HG03175 (cell line): ENCODE data around the gene RAB36.

Experiments used
- ATAC-seq: cut with Tn5 transposase; IDR thresholded peaks from one replicate; pipeline ENCODE4 v1.9.1; 2021; ENCODE audit warnings: mild to moderate bottlenecking, moderate library complexity; ENCODE audit not compliant: unreplicated experiment

Gene RAB36

GRCh38 chr22:23157560-23158515 is 12.6 kb downstream of the RAB36 start:
- no peak for ATAC-seq

DNA sequence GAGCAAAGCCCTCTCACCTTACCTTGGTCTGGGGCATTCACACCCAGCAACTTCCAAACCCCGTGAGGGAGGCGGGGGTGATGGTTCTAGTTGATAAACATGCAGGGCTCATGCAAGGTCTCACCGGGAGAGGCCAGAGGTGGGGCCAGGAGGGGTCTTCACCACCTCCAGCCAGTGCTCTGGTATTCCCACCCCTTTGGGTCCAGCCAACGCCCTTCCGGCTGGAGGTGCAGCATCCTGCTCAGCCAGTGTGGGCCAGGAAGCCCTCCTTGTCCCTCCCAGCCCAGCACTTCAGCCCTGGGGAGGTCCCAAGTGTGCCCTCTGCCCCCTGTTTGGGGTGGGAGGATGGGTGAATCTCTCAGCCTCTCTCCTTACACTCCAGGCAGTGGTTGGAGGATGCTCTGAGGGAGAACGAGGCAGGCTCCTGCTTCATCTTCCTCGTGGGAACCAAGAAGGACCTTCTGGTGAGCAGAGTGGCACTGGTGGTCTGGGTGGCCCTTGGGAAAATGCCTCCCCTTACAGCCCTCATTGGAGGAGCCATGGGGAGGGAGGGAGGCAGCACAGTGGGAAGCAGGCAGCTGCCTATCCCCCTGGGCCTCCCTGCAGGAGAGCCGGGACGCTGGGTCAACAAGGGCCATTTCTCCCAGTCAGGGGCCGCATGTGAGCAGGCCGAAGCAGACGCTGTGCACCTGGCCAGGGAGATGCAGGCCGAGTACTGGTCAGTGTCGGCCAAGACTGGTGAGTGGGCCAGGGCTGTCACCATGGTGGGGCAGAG is 13.4 kb downstream of the RAB36 start:
- ATAC-seq = no peak

GRCh38 chr22:23159291-23159630 is 14.0 kb downstream of the RAB36 start:
- no peak for ATAC-seq

DNA sequence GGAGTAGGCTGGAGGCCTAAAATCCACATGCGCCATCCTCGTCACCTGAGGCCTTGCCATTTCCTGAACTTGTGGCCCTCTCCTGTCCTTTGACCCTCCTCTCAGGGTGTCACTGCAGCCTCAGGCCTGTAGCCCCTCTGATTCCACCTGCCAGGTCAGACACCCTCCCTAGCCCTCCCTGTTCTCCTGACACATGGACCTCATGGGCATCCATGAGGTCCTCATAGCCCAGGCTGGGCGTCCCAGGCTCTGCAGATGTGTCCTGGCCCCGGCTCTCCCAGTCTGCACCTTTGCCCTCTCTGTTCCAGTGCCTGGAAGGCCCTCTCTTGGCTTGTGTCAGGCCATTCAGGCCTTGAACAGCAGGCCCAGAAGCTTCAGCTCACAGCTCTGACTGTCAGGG is 15.8 kb downstream of the RAB36 start:
- ATAC-seq = no peak

DNA sequence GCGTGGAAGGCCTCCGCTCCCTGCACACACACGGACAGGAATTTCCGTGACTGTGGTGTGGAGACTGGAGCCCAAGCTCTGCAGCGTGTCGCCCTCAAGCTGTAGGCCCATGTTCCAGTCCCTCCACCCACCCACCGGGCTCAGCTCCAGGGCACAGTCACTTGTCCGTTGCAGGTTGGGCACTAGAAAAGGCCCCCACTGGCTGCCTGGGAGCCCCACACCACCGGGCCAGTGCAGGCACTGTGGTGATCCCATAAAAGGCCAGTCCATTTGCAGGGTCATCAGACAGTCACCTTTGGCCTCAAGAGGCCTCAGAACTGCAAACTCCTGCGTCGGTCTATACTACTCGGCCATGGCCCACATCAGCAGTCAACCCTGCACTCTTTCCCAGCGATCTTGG is 16.3 kb downstream of the RAB36 start:
- no peak for ATAC-seq

GRCh38 chr22:23163665-23164064 is 18.4 kb downstream of the RAB36 start:
- ATAC-seq = no peak

- ATAC-seq = no peak
These were observed 18.8 kb downstream of the RAB36 start for GRCh38 chr22:23164091-23164490.

- no peak for ATAC-seq
These were observed 21.0 kb downstream of the RAB36 start for GRCh38 chr22:23166042-23166831.

- no peak for ATAC-seq
These were observed 21.8 kb downstream of the RAB36 start for GRCh38 chr22:23166841-23167616.

GRCh38 chr22:23168391-23169042 is 23.2 kb downstream of the RAB36 start:
- no peak for ATAC-seq

DNA sequence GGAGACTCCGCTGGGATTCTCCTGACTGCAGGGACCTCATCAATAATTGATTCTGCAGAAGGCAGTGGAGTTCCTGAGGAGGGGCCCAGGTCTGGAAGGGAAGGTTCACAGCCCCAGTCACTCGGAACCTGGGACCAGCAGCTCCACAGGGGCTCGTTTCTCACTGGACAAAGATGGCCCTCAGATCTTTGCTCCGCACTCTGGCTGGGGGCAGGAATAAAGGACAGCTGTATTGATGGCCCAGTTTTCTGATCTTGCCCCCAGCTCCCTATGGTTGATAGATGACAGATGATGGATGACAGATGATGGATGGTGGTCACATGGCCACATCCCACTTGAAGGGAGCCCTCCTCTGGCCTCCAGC is 23.7 kb downstream of the RAB36 start:
- ATAC-seq = no peak

GRCh38 chr22:23175817-23176644 is 30.8 kb downstream of the RAB36 start:
- ATAC-seq = no peak

DNA sequence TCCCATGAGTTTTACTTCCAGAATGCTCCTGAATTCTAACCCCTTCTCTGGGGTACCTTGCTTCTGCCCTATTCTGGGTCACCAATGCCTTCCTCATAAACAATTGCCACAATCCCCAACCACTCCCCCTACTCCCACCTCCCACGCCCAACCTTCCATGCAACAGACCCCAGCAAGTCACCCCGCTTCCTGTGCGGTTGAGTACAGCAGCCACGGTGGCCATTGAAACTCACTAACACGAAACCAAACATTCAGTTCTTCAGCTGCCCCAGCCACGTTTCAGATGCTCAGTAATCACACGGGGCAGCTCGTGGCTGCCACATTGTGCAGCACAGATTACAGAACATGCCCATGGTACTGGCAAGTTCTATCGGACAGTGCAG is 31.4 kb downstream of the RAB36 start:
- ATAC-seq = no peak

GRCh38 chr22:23177197-23177596 is 31.9 kb downstream of the RAB36 start:
- ATAC-seq = no peak

DNA sequence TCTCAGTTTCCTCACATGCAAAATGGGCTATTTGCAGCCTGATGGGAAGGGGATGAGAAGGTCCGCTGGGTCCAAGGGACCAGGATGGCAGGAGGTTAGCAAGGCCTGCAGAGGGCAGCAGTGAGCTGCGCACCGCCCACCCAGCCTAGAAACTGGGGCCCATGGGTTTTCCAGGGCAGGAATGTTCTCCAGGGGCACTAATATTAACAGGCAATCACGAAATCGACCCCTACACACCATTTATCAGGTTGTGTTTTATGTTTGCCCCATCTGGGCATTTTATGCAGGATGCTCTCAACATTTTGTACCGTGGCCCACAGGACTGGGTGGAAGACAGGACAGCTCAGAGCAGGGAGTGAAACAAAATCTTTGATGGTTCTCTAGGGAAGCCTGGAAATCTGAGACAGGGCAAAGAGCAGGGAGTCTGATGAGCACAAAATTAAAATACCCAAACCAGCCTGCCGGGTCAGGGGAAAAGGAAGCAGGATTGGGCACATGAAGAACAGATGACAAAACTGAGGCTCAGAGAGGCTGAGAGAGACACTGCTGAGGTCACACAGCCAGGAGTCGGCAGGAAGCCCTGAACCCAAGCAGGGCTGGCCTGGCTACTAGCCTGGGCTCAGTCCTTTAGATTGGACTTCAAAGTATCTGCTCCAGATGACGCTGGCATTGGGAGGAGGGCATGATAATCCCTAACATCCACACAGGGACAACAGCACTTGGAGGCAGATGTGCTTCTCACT is 33.4 kb downstream of the RAB36 start:
- ATAC-seq = no peak

GRCh38 chr22:23179381-23180299 is 34.4 kb downstream of the RAB36 start:
- ATAC-seq = no peak

DNA sequence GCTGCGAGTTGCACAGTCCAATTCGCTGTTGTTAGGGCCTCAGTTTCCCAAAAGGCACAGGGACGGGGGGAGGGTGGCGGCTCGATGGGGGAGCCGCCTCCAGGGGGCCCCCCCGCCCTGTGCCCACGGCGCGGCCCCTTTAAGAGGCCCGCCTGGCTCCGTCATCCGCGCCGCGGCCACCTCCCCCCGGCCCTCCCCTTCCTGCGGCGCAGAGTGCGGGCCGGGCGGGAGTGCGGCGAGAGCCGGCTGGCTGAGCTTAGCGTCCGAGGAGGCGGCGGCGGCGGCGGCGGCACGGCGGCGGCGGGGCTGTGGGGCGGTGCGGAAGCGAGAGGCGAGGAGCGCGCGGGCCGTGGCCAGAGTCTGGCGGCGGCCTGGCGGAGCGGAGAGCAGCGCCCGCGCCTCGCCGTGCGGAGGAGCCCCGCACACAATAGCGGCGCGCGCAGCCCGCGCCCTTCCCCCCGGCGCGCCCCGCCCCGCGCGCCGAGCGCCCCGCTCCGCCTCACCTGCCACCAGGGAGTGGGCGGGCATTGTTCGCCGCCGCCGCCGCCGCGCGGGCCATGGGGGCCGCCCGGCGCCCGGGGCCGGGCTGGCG is 35.1 kb downstream of the RAB36 start, which contains the start of gene BCR:
TSS of gene BCR (plus strand) at position 209 of the 592 bp plus-strand sequence. CDS start 452 bp downstream, outside the sequence.
- no peak for ATAC-seq
